LNCaP clone FGC (cell line): ENCODE measurements around the gene HOXA5.

ENCODE experiments used
- DNase-seq: peaks from one replicate; pipeline ENCODE4 v3.0.0-alpha.2; 2011; ENCODE audit warnings: low read depth
- H3K4me3 ChIP-seq: 2 replicates; pipeline ENCODE4 v1.5.1; 2011; ENCODE audit warnings: mild to moderate bottlenecking, low read depth, low read length, control low read depth
- TF ChIP-seq, protein P1 (sequence below): IDR thresholded peaks from 2 replicates; pipeline ENCODE4 v1.5.1; 2012; ENCODE audit warnings: mild to moderate bottlenecking; ENCODE audit not compliant: control insufficient read depth, insufficient read depth; ENCODE audit errors: extremely low read depth

Gene HOXA5

GRCh38 chr7:27163288-27164044 lies 20.0 kb upstream of the HOXA5 start:
- H3K4me3 ChIP-seq: no peak overlapping the region
- DNase-seq: no peak
- TF ChIP-seq, protein P1, sequence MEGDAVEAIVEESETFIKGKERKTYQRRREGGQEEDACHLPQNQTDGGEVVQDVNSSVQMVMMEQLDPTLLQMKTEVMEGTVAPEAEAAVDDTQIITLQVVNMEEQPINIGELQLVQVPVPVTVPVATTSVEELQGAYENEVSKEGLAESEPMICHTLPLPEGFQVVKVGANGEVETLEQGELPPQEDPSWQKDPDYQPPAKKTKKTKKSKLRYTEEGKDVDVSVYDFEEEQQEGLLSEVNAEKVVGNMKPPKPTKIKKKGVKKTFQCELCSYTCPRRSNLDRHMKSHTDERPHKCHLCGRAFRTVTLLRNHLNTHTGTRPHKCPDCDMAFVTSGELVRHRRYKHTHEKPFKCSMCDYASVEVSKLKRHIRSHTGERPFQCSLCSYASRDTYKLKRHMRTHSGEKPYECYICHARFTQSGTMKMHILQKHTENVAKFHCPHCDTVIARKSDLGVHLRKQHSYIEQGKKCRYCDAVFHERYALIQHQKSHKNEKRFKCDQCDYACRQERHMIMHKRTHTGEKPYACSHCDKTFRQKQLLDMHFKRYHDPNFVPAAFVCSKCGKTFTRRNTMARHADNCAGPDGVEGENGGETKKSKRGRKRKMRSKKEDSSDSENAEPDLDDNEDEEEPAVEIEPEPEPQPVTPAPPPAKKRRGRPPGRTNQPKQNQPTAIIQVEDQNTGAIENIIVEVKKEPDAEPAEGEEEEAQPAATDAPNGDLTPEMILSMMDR: no peak

GRCh38 chr7:27162561-27163287 lies 19.2 kb upstream of the HOXA5 start:
- TF ChIP-seq, protein P1: no peak
- no peak overlapping the region for H3K4me3 ChIP-seq
- no peak for DNase-seq

DNA sequence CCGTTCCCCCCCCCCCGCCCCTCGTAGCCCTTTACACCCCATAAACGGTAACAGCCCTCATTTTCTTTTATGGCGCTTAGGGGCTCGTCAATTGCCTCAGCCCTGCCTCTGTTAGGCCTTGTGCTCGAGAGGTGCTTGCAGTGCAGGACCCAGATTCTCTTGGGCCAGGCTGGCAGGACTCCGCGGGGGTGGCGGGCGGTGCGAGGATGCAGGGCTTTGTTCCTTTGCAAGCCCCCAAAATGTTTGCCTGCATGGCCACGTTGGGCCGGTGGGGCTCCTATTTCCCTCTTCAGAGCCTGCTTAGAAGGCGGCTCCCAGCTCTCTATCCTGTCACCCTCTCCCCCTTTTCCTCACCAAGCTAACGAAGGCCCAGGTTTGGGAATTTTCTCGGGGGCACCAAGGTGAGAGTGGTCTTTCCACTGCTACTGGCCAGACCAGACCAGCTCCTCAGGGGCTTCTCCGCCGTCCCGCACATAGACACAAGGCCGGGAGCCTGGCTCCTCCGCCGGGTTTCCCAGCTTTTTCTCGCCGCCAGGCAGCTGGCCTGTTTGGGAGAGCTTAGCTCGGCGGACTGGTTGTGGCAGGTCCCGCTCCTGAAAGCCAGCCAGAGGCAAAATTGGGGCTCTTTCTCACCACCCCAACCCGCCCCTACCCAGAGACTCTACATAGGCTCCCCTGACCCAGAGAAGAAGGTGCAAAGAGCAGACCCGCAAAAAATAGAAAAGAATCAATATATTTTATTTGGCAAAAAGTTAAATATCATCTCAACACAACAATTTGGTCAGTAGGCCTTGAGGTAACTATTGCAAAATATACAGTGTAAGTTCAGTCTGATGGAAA lies 18.5 kb upstream of the HOXA5 start:
- DNase-seq: no peak
- H3K4me3 ChIP-seq: no peak overlapping the region
- TF ChIP-seq, protein P1: no peak

DNA sequence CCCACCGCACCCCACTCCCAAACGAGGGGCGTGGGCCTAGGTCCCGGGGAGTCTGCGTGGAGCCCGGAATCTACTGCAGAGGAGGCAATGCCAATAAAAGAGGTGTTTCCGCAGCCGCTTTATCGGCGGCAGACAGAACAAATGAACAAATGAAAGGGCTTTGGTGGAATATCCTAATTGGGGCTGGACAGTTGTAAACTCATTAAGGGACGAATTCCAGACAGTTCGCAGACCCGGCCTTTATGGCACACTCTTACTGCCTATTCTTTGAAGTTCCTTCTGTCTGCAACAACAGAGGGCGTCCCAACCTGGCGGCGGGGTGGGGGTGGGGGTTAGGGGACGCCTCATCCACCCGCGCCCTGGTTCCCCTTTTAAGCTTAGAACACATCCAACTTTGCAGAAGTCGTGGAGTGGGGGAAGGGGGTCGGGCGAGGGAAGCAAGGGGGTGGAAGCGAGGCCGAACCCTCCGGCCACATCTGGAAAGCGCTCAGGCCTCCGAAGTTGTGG lies 17.8 kb upstream of the HOXA5 start:
- TF ChIP-seq, protein P1: no peak

GRCh38 chr7:27160546-27161213 lies 17.2 kb upstream of the HOXA5 start:
- TF ChIP-seq, protein P1: peak; percentile 98
- DNase-seq: no peak

More for the DNA sequence above, 17.8 kb upstream of the HOXA5 start:
- no peak for DNase-seq
- peak overlapping the region; percentile 49 for H3K4me3 ChIP-seq

DNA sequence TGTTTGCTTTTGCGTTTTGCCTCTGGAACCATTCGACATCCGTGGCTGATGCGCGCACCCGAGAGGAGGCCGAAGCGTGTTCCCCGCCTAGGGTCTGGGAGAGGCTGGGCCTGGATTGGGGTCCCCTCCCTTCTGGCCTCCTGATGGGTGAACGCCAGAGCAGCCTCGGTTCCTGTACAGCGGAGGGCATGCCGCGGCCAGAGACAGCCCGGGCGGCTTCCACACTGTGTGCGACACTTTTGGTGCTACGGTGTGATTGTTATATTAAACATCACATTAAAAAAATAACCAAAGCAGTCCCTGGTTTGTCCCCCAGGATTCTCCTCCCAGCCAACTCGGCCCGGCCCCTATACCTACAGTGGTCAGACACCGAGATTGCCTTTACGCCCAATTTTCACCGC lies 16.7 kb upstream of the HOXA5 start:
- DNase-seq: no peak
- TF ChIP-seq, protein P1: no peak
- no peak overlapping the region for H3K4me3 ChIP-seq

More at GRCh38 chr7:27160546-27161213, 17.2 kb upstream of the HOXA5 start:
- peak overlapping the region; percentile 49 for H3K4me3 ChIP-seq
